HEK293 (cell line): Measurements from ENCODE around the gene BLVRB.

Source experiments
- CTCF ChIA-PET: fragments of 350-600 bp; formaldehyde crosslinking; extraction: SDS; loops from one replicate; lab custom pipeline; 2021; ENCODE audit warnings: antibody characterized with exemption; lab: Yijun Ruan, JAX
- POLR2A ChIA-PET: fragments of 300-600 bp; formaldehyde crosslinking; extraction: SDS; loops from one replicate; lab custom pipeline; 2020; ENCODE audit warnings: antibody characterized with exemption, inconsistent platforms; lab: Yijun Ruan, JAX
- H3K27ac ChIP-seq: fragments of 200-500 bp; sonication (Bioruptor generic); 2 replicates; pipeline ENCODE4 v1.5.1; 2014; ENCODE audit warnings: low read depth, low read length, control low read depth, inconsistent platforms; ENCODE audit errors: extremely low read depth
- H3K36me3 ChIP-seq, 2 experiments: fragments of 200-500 bp in 1 of 2; sonication (Bioruptor generic) in 1 of 2; 1 replicate in 1 of 2; 2 replicates in 1 of 2; pipeline ENCODE4 v1.5.1; 2014 to 2017; ENCODE audit warnings: inconsistent platforms in 2 of 2, low read length in 2 of 2; ENCODE audit not compliant: control insufficient read depth in 2 of 2, insufficient read depth in 1 of 2
- H3K4me1 ChIP-seq: fragments of 200-500 bp; sonication (Bioruptor generic); 2 replicates; pipeline ENCODE4 v1.5.1; 2014; ENCODE audit warnings: mild to moderate bottlenecking, low read length, inconsistent platforms; ENCODE audit not compliant: control insufficient read depth, insufficient read depth
- H3K4me3 ChIP-seq: 2 replicates; pipeline ENCODE4 v1.5.1; 2011; ENCODE audit warnings: low read depth, mild to moderate bottlenecking, control low read depth, low read length, moderate library complexity
- H3K9me3 ChIP-seq: fragments of 200-500 bp; sonication (Bioruptor generic); 2 replicates; pipeline ENCODE4 v1.5.1; 2014; ENCODE audit warnings: low read depth, low read length, inconsistent platforms; ENCODE audit not compliant: control insufficient read depth, insufficient read depth
- EGR2 ChIP-seq: fragments of 450-650 bp; formaldehyde crosslinking; IDR thresholded peaks from 2 replicates; pipeline ENCODE4 v1.5.1; 2016; ENCODE audit warnings: low read depth, missing biosample characterization, missing genetic modification characterization
- GLIS1 ChIP-seq: fragments of 450-650 bp; formaldehyde crosslinking; IDR thresholded peaks from 2 replicates; pipeline ENCODE4 v1.5.1; 2016; ENCODE audit warnings: missing biosample characterization, missing genetic modification characterization
- GLIS2 ChIP-seq: fragments of 450-650 bp; formaldehyde crosslinking; IDR thresholded peaks from 2 replicates; pipeline ENCODE4 v1.5.1; 2016; ENCODE audit warnings: missing biosample characterization, missing genetic modification characterization
- IKZF3 ChIP-seq: fragments of 450-650 bp; IDR thresholded peaks from 2 replicates; pipeline ENCODE4 v1.5.0; 2018; ENCODE audit warnings: missing biosample characterization, mild to moderate bottlenecking, missing genetic modification characterization, moderate library complexity
- KLF1 ChIP-seq: fragments of 450-650 bp; formaldehyde crosslinking; IDR thresholded peaks from 2 replicates; pipeline ENCODE4 v1.5.1; 2016; ENCODE audit warnings: missing biosample characterization, missing genetic modification characterization
- MYNN ChIP-seq: fragments of 450-650 bp; formaldehyde crosslinking; IDR thresholded peaks from 2 replicates; pipeline ENCODE4 v1.5.1; 2016; ENCODE audit warnings: missing biosample characterization, missing genetic modification characterization, borderline replicate concordance
- PRDM1 ChIP-seq: fragments of 450-650 bp; formaldehyde crosslinking; IDR thresholded peaks from 2 replicates; pipeline ENCODE4; 2016; ENCODE audit warnings: missing biosample characterization, missing genetic modification characterization
- RBAK ChIP-seq: fragments of 450-650 bp; formaldehyde crosslinking; IDR thresholded peaks from 2 replicates; pipeline ENCODE4 v1.5.1; 2016; ENCODE audit warnings: missing biosample characterization, missing genetic modification characterization
- SP2 ChIP-seq: fragments of 450-650 bp; formaldehyde crosslinking; IDR thresholded peaks from 2 replicates; pipeline ENCODE4 v1.5.1; 2016; ENCODE audit warnings: missing biosample characterization, missing genetic modification characterization
- SP3 ChIP-seq: fragments of 450-650 bp; formaldehyde crosslinking; IDR thresholded peaks from 2 replicates; pipeline ENCODE4 v1.5.1; 2016; ENCODE audit warnings: missing biosample characterization, missing genetic modification characterization
- SP7 ChIP-seq: fragments of 450-650 bp; formaldehyde crosslinking; IDR thresholded peaks from 2 replicates; pipeline ENCODE4 v1.5.1; 2016; ENCODE audit warnings: missing biosample characterization, missing genetic modification characterization
- TSHZ1 ChIP-seq: fragments of 450-650 bp; formaldehyde crosslinking; IDR thresholded peaks from 2 replicates; pipeline ENCODE4 v1.5.1; 2016; ENCODE audit warnings: missing biosample characterization, missing genetic modification characterization, borderline replicate concordance
- YY2 ChIP-seq: fragments of 450-650 bp; formaldehyde crosslinking; IDR thresholded peaks from 2 replicates; pipeline ENCODE4 v1.5.1; 2016; ENCODE audit warnings: missing biosample characterization, missing genetic modification characterization
- ZBTB17 ChIP-seq: fragments of 450-650 bp; formaldehyde crosslinking; IDR thresholded peaks from 2 replicates; pipeline ENCODE4 v1.5.1; 2016; ENCODE audit warnings: missing biosample characterization, missing genetic modification characterization
- ZBTB48 ChIP-seq: fragments of 450-650 bp; formaldehyde crosslinking; IDR thresholded peaks from 2 replicates; pipeline ENCODE4 v1.5.1; 2016; ENCODE audit warnings: missing biosample characterization, missing genetic modification characterization
- ZEB2 ChIP-seq: fragments of 450-650 bp; formaldehyde crosslinking; IDR thresholded peaks from 2 replicates; pipeline ENCODE4 v1.5.1; 2016; ENCODE audit warnings: missing biosample characterization, missing genetic modification characterization
- ZFHX2 ChIP-seq: fragments of 450-650 bp; formaldehyde crosslinking; conservative IDR thresholded peaks from 2 replicates; pipeline ENCODE4 v1.5.1; 2016; ENCODE audit warnings: missing biosample characterization, missing genetic modification characterization
- ZNF10 ChIP-seq: fragments of 450-650 bp; formaldehyde crosslinking; IDR thresholded peaks from 2 replicates; pipeline ENCODE4 v1.5.1; 2017; ENCODE audit warnings: missing biosample characterization, missing genetic modification characterization
- ZNF140 ChIP-seq: fragments of 450-650 bp; formaldehyde crosslinking; IDR thresholded peaks from 2 replicates; pipeline ENCODE4 v1.5.1; 2016; ENCODE audit warnings: missing biosample characterization, missing genetic modification characterization
- ZNF2 ChIP-seq: fragments of 450-650 bp; formaldehyde crosslinking; IDR thresholded peaks from 2 replicates; pipeline ENCODE4 v1.5.1; 2016; ENCODE audit warnings: missing biosample characterization, missing genetic modification characterization
- ZNF214 ChIP-seq: fragments of 450-650 bp; formaldehyde crosslinking; IDR thresholded peaks from 2 replicates; pipeline ENCODE4 v1.5.1; 2017; ENCODE audit warnings: missing biosample characterization, mild to moderate bottlenecking, missing genetic modification characterization, borderline replicate concordance
- ZNF324 ChIP-seq: fragments of 450-650 bp; formaldehyde crosslinking; IDR thresholded peaks from 2 replicates; pipeline ENCODE4 v1.5.1; 2016; ENCODE audit warnings: missing biosample characterization, missing genetic modification characterization
- ZNF335 ChIP-seq: fragments of 450-650 bp; formaldehyde crosslinking; conservative IDR thresholded peaks from 2 replicates; pipeline ENCODE4 v1.5.1; 2016; ENCODE audit warnings: missing biosample characterization, missing genetic modification characterization
- ZNF366 ChIP-seq: fragments of 450-650 bp; formaldehyde crosslinking; conservative IDR thresholded peaks from 2 replicates; pipeline ENCODE4 v1.5.1; 2016; ENCODE audit warnings: missing biosample characterization, missing genetic modification characterization
- ZNF398 ChIP-seq: fragments of 450-650 bp; formaldehyde crosslinking; IDR thresholded peaks from 2 replicates; pipeline ENCODE4 v1.5.1; 2017; ENCODE audit warnings: missing biosample characterization, missing genetic modification characterization
- ZNF488 ChIP-seq: fragments of 450-650 bp; formaldehyde crosslinking; IDR thresholded peaks from 2 replicates; pipeline ENCODE4 v1.5.1; 2016; ENCODE audit warnings: missing biosample characterization, missing genetic modification characterization
- ZNF624 ChIP-seq: fragments of 450-650 bp; formaldehyde crosslinking; IDR thresholded peaks from 2 replicates; pipeline ENCODE4 v1.5.1; 2017; ENCODE audit warnings: missing biosample characterization, missing genetic modification characterization

The BLVRB gene

GRCh38 chr19:40445780-40446262 is 19.7 kb downstream of the BLVRB start:
- Histone ChIP-seq H3K9me3 (no peaks in the 10 kb centered on the region), H3K27ac (peak overlapping the region; percentile 37), H3K4me3 (no peak overlapping the region), H3K4me1 (peaks cover 14% of the 10 kb centered on the region), H3K36me3 (peaks cover 22 to 28% of the 10 kb centered on the region in 2 experiments)
- TF ChIP-seq MYNN (tag by site-specific recombination): no peak
- peak; percentile 96 for TF ChIP-seq EGR2 (tag by site-specific recombination)
- TF ChIP-seq TSHZ1: no peak
- TF ChIP-seq ZNF10 (tag by site-specific recombination): no peak
- peak; percentile 42; the same call in 1 of the 2 replicates for TF ChIP-seq GLIS2 (tag by site-specific recombination)
- peak; percentile 44; the same call in 1 of the 2 replicates for TF ChIP-seq ZEB2
- TF ChIP-seq ZBTB17: 0 out of 2 replicates have a peak, but pooled peaks have one; percentile 42
- TF ChIP-seq PRDM1 (tag by site-specific recombination): peak; percentile 98
- peak; percentile 97 for TF ChIP-seq ZFHX2 (tag by site-specific recombination)
- peak; percentile 60 for TF ChIP-seq SP2 (tag by site-specific recombination)
- peak; percentile 64 for TF ChIP-seq ZNF398
- peak; percentile 76 for TF ChIP-seq IKZF3
- TF ChIP-seq ZNF140 (tag by site-specific recombination): no peak
- TF ChIP-seq SP7 (tag by site-specific recombination): peak; percentile 27; the same call in 1 of the 2 replicates
- TF ChIP-seq ZNF214 (tag by site-specific recombination): no peak
- TF ChIP-seq ZBTB48 (tag by site-specific recombination): peak; percentile 78
- peak; percentile 99 for TF ChIP-seq ZNF335 (tag by site-specific recombination)
- peak; percentile 82 for TF ChIP-seq KLF1 (tag by site-specific recombination)
- TF ChIP-seq YY2 (tag by site-specific recombination): no peak
- TF ChIP-seq ZNF624 (tag by site-specific recombination): no peak
- TF ChIP-seq ZNF366 (tag by site-specific recombination): peak; percentile 65
- TF ChIP-seq SP3: peak; percentile 78
- no peak for TF ChIP-seq ZNF2 (tag by site-specific recombination)
- TF ChIP-seq ZNF488 (tag by site-specific recombination): no peak
- TF ChIP-seq GLIS1 (tag by site-specific recombination): peak; percentile 83
- no peak for TF ChIP-seq ZNF324 (tag by site-specific recombination)
- no peak for TF ChIP-seq RBAK
- POLR2A ChIA-PET: interaction anchor here (0.6 to 17.1 kb wide), 4 partner anchors 8 to 97 kb away, joined by 3 to 428 read pairs (median 12); partner anchors contain the start of genes BLVRB, C19orf47, PLD3 and SERTAD1
- CTCF ChIA-PET: interaction anchor here (0.5 to 2.1 kb wide), 9 partner anchors 8 to 182 kb away, joined by 3 to 15 read pairs (median 4); partner anchors contain the start of gene SERTAD1
